ENCODE measurements around the gene HOXD10. TPM values are rescaled to one million over a fixed set of nuclear protein-coding genes. Genes with fewer than 3 reads are reported as not detected.

Gene HOXD10
- total and polyA plus RNA-seq, 4 donors = not detected

- Histone ChIP-seq H3K27ac (ENCODE audit: low read depth in 1 of 2, low read length in 2 of 2) (no peak within 1 kb of the TSS), H3K9ac (ENCODE audit: low read depth in 1 of 2, low read length in 2 of 2) (no peak within 1 kb of the TSS), H3K4me3 (ENCODE audit: low read depth in 1 of 3, low read length in 3 of 3) (peak within 1 kb of the TSS in 1 of 3 donors; percentile 47), H3K9me3 (ENCODE audit: control insufficient read depth in 4 of 4, low read length in 3 of 4) (peaks cover 0 to 5% (median 0%) of the 10 kb centered on the region in 4 donors), H3K27me3 (ENCODE audit: control insufficient read depth in 4 of 4, insufficient read depth in 4 of 4, low read length in 3 of 4) (peaks cover 20 to 51% (median 28%) of the 10 kb centered on the region in 4 donors), H3K4me1 (ENCODE audit: control insufficient read depth in 4 of 4, insufficient read depth in 4 of 4, low read length in 3 of 4) (peaks cover 4 to 10% (median 9%) of the 10 kb centered on the region in 4 donors), H3K36me3 (ENCODE audit: control insufficient read depth in 4 of 4, insufficient read depth in 3 of 4, low read depth in 1 of 4, low read length in 3 of 4) (no peaks in the 10 kb centered on the region)
- DNase-seq (ENCODE audit: low spot score) = no peak
- TF ChIP-seq YY1 (IDR thresholded peaks at IDR 0.05) (no peak), HNF4A (conservative IDR thresholded peaks at IDR 0.05) (no peak), CTCF (IDR thresholded peaks at IDR 0.05; ENCODE audit: low read depth, low read length, missing input control) (no peak), EGR1 (IDR thresholded peaks at IDR 0.05; ENCODE audit: low read depth in 2 of 2) (no peak), RXRA (IDR thresholded peaks at IDR 0.05) (no peak), JUND (IDR thresholded peaks at IDR 0.05) (no peak), SP1 (IDR thresholded peaks at IDR 0.05) (no peak), NR2F2 (IDR thresholded peaks at IDR 0.05) (no peak), FOXA2 (IDR thresholded peaks at IDR 0.05) (no peak), GABPA (IDR thresholded peaks at IDR 0.05 in 1 of 2, conservative IDR thresholded peaks at IDR 0.05 in 1 of 2) (no peak), RAD21 (IDR thresholded peaks at IDR 0.05) (no peak), ATF3 (IDR thresholded peaks at IDR 0.05) (no peak)
- WGBS = 5% methylated on average over 84 of the region's 84 CpGs
Observed at GRCh38 chr2:176122683-176123410, 6.3 kb downstream of the HOXD10 start, which contains the start of gene HOXD9. HOXD9 (plus strand) TSS chr2:176122719; CDS start chr2:176122769, 50 bp downstream.

GRCh38 chr2:176123411-176124109 is 7.0 kb downstream of the HOXD10 start:
- no peak overlapping the region for H3K27ac ChIP-seq (ENCODE audit: low read depth in 1 of 2, low read length in 2 of 2)
- no peak for DNase-seq (ENCODE audit: low spot score)
- H3K9ac ChIP-seq (ENCODE audit: low read depth in 1 of 2, low read length in 2 of 2) = no peak overlapping the region
- H3K4me3 ChIP-seq (ENCODE audit: low read depth in 1 of 3, low read length in 3 of 3) = peak overlapping the region in 1 of 3 donors; percentile 47
- 6% methylated on average over 40 of the region's 40 CpGs for WGBS
- TF ChIP-seq EGR1 (IDR thresholded peaks at IDR 0.05; ENCODE audit: low read depth in 2 of 2) (no peak), FOXA2 (IDR thresholded peaks at IDR 0.05) (no peak), FOXA1 (IDR thresholded peaks at IDR 0.05) (no peak), SP1 (IDR thresholded peaks at IDR 0.05) (no peak), MAX (IDR thresholded peaks at IDR 0.05) (no peak), NR2F2 (IDR thresholded peaks at IDR 0.05) (no peak), ATF3 (IDR thresholded peaks at IDR 0.05) (no peak), YY1 (IDR thresholded peaks at IDR 0.05) (no peak), ZBTB33 (IDR thresholded peaks at IDR 0.05) (no peak), CTCF (IDR thresholded peaks at IDR 0.05; ENCODE audit: low read depth, low read length, missing input control) (no peak), JUND (IDR thresholded peaks at IDR 0.05) (no peak), HNF4A (conservative IDR thresholded peaks at IDR 0.05) (no peak), RXRA (IDR thresholded peaks at IDR 0.05) (no peak), REST (IDR thresholded peaks at IDR 0.05) (no peak), RAD21 (IDR thresholded peaks at IDR 0.05) (no peak), HNF4G (IDR thresholded peaks at IDR 0.05) (no peak)
- no peaks in the 10 kb centered on the region for H3K36me3 ChIP-seq (ENCODE audit: control insufficient read depth in 4 of 4, insufficient read depth in 3 of 4, low read depth in 1 of 4, low read length in 3 of 4)
- H3K27me3 ChIP-seq (ENCODE audit: control insufficient read depth in 4 of 4, insufficient read depth in 4 of 4, low read length in 3 of 4) = peaks cover 20 to 51% (median 26%) of the 10 kb centered on the region in 4 donors
- H3K4me1 ChIP-seq (ENCODE audit: control insufficient read depth in 4 of 4, insufficient read depth in 4 of 4, low read length in 3 of 4) = peaks cover 4 to 10% (median 9%) of the 10 kb centered on the region in 4 donors
- peaks cover 0 to 3% (median 0%) of the 10 kb centered on the region in 4 donors for H3K9me3 ChIP-seq (ENCODE audit: control insufficient read depth in 4 of 4, low read length in 3 of 4)
